HS-27A (cell line): ENCODE data around the gene TOR4A.
"Not testable (repeated sequence)": the region's sequence is repeated elsewhere in the genome, so short reads cannot be mapped to it uniquely, and the experiment has no call there.

Experiments
- DNase-seq: peaks from one replicate; pipeline ENCODE4 v3.0.0-alpha.2; 2012; ENCODE audit warnings: low read depth, missing footprints

The TOR4A gene

DNA sequence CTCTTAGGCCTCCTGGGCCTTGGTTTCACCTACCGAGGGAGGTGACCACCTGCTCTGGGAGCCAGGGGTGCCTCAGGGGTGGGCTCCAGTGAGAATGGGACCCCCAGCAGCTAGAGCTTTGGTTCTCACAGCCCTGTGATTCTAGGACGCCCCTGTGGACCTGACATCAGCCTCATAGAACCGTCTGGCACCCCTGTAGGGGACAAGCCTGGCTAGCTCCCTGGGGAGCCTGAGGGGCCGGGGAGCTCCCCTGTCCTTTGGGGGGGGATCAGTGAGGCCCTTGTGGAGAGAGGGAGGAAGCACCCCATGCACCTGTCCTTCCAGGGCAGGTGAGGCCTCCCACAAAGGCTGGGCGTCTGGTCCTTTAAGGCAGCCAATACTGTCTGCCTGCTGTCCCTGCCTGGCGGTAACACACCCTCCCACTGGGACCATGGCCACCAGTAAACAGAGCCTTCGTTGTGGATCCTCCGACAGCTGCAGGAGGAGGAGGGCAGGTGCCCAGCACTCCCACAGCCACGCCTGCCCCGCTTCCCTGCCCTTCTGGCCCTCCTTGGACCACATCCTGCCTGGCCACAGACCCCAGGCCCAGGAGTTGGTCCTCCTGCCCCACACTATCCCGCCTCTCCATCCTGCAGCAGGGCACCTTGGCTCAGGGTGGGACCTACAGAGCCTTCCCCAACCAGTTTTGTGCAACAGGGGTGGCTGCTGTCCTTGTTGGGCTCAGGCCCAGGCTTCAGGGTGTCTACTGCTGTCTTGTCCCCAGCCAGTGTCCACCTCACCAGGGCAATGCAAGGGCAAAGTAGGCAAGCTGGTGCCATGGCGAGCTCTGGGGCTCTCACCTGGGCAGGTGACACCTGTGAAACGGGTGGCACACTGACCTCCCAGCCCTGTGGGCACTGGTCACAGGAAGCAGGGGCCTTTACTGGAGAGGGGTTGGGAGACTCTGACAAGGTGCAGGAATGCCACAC is 39.5 kb upstream of the TOR4A start:
- no peak for DNase-seq

DNA sequence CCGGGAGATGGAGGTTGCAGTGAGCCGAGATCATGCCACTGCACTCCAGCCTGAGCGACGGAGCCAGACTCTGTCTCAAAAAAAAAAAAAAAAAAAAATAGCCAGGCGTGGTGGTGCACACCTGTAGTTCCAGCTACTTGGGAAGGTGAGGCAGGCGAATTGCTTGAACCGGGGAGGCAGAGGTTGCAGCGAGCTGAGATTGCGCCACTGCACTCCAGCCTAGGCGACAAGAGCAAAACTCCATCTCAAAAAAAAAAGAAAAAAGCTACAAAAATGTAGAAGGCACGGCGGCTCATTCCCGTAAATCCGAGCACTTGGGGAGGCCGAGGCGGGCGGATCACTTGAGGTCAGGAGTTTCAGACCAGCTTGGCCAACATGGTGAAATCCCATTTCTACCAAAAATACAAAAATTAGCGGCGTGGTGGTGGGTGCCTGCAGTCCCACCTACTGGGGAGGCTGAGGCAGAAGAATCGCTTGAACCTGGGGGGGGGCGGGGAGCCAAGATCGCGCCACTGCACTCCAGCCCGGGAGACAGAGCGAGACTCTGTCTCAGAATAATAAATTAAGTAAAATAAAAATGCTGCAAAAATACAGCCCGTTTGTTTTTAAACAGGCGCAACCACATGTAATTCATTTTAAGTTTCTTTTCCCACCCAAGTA is 37.9 kb upstream of the TOR4A start:
- DNase-seq, result not testable (repeated sequence)

DNA sequence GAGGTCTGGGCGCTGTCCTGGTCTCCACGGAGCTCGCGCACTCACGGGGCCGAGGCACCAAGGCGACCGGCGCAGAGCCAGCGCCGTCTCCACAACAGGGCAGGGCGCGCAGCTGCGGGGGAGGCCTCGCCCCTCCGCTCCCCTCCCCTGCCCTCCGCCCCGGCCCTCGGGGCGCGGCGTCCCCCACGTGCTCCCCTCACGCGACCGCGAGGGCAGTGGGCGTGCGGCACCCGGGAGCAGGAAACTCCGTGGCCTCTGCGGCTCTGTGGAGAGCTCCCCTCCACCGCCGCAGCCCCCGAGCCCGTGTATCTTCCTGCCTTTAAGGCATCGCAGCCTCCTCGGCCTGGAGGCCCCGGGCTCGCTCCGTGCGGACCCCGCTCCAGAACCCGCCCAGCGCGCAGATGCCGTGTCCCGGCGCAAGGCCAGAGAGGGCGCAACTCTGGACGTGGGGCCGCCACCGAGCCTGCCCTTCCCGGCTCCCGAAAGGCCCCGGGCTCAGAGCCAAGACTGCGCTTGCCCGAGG is 37.1 kb upstream of the TOR4A start:
- DNase-seq, result peak; percentile 40

DNA sequence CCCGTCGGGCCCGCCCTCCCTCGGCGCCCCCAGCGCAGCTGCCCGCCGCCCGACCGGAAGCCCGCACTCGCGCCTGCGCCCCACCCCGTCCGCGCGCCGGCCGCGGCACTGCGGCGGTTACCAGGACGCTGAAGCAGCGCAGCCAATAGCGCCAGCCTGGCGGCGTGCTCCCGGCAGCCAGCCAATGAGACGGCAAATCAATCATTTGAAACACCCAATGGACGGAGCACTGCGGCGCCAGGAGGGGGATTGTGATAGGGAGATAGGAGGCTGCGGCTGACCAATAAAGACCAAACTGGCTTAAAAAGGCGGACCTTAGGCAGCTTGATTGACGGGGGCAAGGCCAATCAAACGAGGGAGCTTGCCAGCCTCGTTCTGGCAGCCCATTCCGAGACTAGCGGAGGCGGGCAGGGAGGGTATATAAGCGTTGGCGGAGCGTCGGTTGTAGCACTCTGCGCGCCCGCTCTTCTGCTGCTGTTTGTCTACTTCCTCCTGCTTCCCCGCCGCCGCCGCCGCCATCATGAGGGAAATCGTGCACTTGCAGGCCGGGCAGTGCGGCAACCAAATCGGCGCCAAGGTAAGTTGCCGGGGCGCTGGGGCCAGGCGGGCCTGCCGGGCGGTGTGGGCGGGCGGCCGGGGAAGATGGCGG is 36.6 kb upstream of the TOR4A start, which contains the start of gene TUBB4B:
Gene TUBB4B (plus strand): TSS at position 447 of the 649 bp plus-strand sequence. CDS start 74 bp downstream, at position 521.
- DNase-seq, result peak; percentile 96

DNA sequence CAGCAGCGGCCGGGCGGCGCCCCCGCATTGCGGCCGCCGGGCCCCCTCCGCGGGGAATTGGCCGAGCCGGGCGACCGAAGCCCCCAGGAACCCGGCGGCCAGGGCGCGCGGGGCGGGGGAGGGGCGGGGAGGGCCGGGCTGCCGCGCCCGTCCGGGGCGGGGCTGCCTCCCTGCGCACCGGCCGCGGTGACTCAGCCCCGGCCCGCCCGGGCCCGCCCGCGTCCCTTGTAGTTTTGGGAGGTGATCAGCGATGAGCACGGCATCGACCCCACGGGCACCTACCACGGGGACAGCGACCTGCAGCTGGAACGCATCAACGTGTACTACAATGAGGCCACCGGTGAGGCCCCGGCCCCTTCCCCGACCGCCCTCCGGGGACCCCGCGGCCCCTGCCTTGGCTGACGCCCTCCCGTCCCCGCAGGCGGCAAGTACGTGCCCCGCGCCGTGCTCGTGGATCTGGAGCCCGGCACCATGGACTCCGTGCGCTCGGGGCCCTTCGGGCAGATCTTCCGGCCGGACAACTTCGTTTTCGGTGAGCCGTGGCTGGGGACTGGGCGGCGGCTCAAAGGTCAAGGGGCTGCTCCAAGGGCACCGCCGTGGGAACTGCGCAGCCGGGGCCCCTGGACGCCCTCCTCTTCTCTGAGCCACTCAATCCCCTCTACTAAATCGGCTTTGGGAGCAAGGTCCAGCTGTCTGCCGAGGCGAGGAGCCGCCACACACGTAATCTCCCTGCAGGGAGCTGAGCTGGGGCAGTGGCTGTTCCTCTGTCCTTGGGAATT is 35.8 kb upstream of the TOR4A start:
- no peak for DNase-seq

DNA sequence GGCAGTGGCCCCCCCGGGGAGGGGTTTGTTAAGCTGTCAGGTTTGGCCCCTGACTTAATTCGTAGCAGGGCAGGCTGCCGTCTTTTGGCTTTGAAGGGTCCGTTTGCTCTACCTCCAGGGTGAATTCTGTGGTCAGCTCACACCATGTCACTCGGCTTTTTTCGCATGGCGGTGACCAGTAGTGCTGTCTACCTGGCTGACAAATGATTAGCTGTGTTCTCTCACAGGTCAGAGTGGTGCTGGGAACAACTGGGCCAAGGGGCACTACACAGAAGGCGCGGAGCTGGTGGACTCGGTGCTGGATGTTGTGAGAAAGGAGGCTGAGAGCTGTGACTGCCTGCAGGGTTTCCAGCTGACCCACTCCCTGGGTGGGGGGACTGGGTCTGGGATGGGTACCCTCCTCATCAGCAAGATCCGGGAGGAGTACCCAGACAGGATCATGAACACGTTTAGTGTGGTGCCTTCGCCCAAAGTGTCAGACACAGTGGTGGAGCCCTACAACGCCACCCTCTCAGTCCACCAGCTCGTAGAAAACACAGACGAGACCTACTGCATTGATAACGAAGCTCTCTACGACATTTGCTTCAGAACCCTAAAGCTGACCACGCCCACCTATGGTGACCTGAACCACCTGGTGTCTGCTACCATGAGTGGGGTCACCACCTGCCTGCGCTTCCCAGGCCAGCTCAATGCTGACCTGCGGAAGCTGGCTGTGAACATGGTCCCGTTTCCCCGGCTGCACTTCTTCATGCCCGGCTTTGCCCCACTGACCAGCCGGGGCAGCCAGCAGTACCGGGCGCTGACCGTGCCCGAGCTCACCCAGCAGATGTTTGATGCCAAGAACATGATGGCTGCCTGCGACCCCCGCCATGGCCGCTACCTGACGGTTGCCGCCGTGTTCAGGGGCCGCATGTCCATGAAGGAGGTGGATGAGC is 35.0 kb upstream of the TOR4A start:
- DNase-seq, result no peak

DNA sequence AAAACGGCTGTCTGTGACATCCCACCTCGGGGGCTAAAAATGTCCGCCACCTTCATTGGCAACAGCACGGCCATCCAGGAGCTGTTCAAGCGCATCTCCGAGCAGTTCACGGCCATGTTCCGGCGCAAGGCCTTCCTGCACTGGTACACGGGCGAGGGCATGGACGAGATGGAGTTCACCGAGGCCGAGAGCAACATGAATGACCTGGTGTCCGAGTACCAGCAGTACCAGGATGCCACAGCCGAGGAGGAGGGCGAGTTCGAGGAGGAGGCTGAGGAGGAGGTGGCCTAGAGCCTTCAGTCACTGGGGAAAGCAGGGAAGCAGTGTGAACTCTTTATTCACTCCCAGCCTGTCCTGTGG is 34.3 kb upstream of the TOR4A start:
- not testable (repeated sequence) for DNase-seq

DNA sequence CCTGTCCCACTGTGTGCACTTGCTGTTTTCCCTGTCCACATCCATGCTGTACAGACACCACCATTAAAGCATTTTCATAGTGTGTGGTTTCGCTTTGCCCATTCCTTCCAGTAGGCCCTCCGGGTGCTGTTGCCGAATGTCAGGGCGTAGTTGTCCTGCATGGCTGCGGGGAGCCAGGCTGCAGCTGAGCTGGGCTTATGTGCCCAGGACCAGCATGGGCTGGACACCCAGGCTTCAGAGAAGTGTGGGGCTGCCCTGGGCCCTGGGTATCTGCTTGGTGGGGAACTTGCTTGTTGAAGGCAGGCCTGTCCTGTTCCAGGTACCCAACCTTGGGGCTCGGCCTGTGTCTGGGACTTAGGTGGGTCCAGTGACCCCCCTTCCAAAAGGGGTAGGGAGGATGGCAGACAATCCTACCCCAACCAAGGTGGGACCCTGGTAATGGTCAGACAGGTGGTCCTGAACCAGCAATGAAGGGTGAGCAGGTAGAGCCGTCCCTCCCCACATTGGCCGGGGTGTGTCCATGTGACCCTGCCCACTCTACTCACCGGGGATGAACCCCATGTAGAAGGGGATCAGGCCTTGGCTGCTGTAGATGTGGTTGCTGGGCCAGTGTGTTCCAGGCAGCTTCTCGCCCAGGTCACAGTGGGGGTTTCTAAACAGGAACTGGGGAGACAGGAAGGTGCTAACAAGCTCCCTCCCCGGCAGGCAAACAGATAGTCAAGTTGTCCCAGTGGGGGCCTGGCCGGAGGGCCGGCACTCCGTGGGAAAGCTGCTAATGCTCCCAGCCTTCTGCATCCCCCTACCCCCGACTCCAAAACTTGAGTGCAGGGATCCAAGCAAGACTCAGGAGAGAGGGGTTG is 33.7 kb upstream of the TOR4A start:
- DNase-seq, result no peak

DNA sequence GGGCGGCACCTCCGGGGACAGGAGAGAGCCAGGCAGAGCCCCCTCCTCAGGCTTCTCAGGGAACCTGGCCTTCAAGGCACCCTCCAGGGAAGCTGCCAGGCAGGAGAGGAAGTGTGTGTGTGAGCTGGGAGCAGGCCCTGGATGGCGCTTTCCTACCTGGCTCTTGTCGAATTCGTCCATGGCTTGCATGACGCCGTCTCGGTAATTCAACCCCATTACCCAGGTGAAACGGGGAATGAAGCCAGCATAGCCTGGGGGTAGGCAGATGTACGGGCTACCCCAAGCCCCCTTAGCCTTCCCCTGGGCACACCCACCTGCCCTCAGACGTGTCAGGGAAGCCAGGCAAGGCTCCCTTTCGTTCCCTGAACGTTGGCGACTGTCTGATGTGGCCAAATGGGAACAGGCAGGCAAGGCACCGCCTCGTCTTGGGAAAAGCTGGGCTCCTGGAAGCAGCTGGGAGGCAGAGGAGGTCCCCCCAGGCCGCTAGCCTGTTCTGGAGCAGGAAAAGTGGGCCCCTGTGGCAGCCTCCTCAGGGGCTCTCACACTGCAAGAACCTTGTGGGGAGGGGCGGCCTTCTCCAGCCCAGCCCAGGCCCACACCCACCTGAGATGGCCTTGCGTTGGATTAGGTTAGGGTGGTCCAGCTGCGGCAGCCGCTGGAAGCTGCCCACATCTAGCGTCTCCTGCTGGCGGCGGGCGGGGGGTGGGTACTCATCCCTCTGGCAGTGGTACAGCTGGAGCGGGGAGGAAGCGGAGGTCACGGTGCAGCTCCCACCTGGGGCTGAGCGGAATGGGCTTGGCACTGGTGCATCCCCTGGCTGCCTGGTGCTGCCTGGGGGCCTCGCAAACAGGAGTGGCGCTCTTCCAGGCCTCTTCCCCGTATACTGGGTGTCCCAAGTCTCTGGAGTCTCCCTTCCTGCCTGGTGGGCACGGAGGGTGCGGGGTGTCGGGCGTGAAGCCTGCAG is 32.8 kb upstream of the TOR4A start:
- no peak for DNase-seq

DNA sequence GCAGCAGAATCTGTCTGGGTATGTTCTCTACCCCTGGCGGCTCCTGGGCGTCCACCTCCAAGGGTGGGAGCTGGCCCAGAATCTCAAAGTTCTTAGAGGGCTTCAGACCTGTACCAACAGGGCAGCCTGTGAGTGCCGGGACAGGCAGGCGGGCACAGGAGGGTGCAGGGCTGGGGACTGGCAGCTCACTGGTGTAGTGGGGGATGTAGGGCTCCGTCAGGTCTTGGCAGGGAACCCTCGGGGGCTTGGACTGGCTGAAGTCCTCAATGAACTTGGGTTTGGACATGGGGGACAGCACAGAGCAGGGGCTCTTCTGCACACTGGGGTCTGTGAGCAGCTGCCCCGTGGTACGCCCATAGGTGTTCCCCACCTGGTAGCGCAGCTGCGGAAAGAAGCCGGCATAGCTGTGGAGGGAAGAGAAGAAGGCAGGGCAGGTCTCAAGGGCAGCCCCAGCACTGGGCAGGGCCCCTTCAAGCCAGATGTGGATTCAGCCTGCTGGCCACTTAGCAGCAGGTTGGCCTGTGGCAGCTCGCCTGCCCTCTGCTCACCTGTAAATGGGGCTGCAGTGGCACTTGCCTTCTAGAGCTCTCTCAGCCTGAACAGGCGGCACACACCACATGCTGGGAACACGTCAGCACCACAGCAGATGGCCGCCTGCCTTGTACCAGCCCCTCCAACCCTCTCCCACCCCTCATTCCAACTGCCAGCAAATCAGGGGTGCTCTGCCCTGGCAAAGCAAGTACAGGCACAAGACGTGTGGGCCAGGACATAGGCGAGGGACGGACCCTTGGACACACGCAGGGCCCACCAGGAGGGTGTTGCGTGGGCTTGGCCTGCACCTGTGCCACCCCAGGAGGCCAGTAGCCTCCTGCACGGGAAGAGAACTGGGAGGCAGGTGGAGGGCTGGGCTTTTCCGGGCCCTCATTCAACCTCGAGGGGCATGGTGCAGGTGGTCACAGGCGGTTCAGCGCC is 31.8 kb upstream of the TOR4A start:
- DNase-seq, result no peak

DNA sequence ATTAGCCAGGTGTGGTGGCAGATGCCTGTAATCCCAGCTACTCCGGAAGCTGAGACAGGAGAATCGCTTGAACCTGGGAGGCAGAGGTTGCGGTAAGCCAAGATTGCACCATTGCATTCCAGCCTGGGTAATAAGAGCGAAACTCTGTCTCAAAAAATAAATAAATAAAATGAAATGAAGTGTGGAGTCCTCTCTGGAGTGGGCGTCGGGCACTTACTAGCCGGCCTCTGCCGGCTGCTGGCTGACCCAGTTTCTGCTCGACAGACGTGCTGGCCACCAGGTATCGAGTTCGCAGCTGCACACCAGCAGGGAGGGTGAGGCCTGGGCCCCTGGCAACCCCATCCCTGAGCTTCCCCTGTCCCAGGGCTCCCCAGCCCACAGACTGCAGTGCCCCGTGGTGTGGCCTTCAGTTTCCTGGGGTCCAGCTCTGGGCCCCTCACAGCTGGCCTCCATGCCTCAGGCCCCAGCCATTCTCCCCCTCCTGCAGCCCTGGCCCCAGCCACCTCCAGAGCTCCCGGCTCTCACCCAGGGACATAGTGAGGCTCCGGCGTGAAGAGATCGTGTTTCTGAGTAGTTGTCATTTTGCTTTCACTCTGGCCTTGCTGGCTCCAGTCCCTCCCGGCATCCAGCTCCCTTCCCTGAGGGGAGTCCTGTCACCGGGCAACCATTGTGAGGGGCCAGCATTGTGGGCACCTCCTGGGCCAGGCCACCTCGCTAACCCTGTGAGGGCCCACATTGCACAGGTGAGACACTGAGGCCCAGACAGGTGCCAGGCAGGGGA is 30.2 kb upstream of the TOR4A start:
- no peak for DNase-seq

DNA sequence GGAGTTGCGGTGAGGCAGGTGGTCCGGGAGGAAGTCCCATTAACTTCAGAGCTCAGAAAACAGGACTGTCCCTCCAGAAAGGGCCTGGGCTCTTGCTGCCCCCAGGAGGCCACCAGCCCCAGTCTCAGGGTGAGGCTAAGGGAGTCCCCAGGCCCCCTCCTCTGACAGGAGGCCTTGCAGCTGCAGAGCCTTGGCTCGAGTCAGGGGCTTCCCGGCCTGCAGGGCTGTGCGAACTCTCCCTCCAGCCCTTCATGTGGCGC is 29.7 kb upstream of the TOR4A start:
- no peak for DNase-seq

DNA sequence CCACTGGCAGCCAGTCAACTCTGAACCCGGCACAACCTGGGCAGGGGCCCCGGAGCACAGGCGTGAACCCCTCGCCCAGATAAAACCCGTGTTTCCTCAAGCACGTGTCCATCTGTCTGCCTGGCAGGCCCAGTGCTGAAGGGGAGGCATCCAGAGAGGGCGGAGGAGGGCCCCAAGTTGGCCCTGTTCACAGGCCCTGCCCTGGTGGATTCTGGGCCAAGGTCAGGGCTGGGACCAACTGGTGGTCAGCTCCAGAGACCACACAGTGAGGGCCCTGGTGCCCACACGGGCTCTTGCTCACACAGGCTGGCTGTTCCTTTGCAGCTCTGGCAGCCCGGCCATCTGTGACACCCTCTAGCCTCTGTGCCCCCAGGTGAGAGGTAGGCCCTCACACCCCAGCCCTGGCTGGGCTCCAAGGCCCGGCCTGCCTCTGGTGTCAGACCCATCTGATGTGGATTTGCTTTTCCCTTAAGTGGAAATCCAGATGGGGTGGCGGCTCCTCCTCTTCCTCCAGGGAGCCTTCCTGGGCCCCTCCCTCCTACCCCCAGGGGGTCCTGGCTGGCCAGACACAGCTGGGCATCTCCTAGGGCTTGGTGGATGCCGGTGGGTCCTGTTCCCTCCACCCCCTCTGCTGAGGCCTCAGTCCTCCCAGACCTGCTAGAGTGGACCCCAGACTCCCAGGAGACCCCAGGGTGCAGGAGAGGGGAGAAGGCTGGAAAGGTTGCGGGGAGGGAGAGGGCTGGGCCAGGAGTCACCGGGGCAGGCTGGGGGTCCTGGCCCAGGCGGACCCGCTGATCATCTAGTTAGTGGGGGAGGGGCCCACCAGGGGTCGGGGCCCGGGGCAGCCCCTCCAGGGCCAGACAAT is 27.0 kb upstream of the TOR4A start:
- DNase-seq, result no peak

DNA sequence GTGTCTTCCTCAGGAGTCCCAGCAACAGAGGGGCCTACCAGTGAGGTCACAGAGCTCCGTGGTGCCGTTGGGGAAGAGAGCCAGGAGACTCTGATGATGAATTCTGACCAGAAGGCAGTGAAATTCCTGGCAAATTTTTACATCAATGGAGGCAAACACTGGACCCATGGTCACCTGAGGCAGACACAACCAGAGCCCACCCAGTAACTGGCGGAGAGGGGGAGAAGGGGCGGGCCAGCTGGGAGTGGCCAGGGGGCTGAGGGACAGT is 26.4 kb upstream of the TOR4A start, which contains the start of gene STPG3:
Gene STPG3 (plus strand): TSS at position 93 of the 268 bp plus-strand sequence. CDS start 1 bp downstream, at position 94.
- no peak for DNase-seq

DNA sequence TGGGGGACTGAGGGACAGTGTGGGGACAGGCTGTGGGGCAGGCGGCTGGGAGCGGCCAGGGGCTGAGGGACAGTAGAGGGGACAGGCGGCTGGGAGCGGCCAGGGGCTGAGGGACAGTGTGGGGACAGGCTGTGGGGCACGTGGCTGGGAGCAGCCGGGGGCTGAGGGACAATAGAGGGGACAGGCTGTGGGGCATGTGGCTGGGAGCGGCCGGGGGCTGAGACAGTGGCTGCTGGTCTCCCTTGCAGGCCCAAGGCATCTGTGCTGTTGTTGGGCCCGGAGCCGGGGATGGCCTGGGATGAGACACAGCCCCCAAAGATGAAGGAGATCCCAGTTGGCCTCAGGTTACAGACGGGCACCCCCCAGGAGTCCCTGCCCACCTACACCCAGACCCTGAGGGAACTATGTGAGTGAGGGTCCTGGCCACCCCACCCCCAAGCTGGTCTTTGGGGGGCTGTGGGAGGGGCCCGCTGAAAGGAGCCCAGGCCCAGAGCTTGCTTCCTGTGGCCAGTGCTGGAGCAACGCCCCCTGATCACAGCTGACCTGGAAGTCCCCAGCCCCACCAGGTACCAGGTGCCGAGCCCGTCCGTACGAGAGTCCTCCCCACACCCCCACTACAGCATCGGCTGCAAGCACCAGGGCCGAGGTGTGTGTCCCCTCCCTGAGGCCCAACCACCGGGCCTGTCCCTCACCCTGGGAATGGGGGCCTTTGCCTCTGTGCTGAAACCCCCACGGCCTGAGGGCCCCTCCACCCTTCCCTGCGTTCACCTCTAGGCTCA is 25.8 kb upstream of the TOR4A start:
- DNase-seq, result no peak
